Prostate gland (tissue), 2 donors: ENCODE data around the gene STAMBPL1. TPM values are rescaled to one million over a fixed set of nuclear protein-coding genes. Genes with fewer than 3 reads are reported as not detected.

Experiments used
- DNase-seq: peaks from one replicate; pipeline ENCODE4 v3.0.0-alpha.2; 2019; ENCODE audit warnings: low spot score
- H3K27ac ChIP-seq, 2 donors: fragments of 200-600 bp; sonication (generic); 2 replicates each; pipeline ENCODE4 v1.5.1; 2017 to 2019
- H3K27me3 ChIP-seq: fragments of 200-600 bp; sonication (generic); replicated peaks from 2 replicates; pipeline ENCODE4 v1.5.1; 2019; ENCODE audit not compliant: insufficient read depth
- H3K36me3 ChIP-seq, 2 donors: fragments of 200-600 bp; sonication (generic); 1 replicate in 1 of 2; 2 replicates in 1 of 2; pipeline versions ENCODE4 v1.5.1 to v1.8.1; 2017 to 2019
- H3K4me1 ChIP-seq: fragments of 200-600 bp; sonication (generic); replicated peaks from 2 replicates; pipeline ENCODE4 v1.5.1; 2019
- H3K4me3 ChIP-seq, 2 donors: fragments of 200-600 bp; sonication (generic); 2 replicates each; pipeline ENCODE4 v1.5.1; 2017 to 2019
- H3K9me3 ChIP-seq: fragments of 200-600 bp; sonication (generic); 2 replicates; pipeline ENCODE4 v1.5.1; 2017
- CTCF ChIP-seq, 4 experiments: fragments of 200-600 bp in 2 of 4; fragments of 450-650 bp in 2 of 4; sonication (generic) in 2 of 4; IDR thresholded peaks; 1 replicate in 3 of 4; 2 replicates in 1 of 4; pipeline ENCODE4 v1.5.1; 2016 to 2019; ENCODE audit warnings: antibody characterized with exemption in 4 of 4, mild to moderate bottlenecking in 2 of 4, moderate library complexity in 2 of 4
- POLR2A ChIP-seq: fragments of 450-650 bp; IDR thresholded peaks from one replicate; pipeline ENCODE4 v1.6.1; 2016; ENCODE audit warnings: antibody characterized with exemption, mild to moderate bottlenecking
- POLR2AphosphoS5 ChIP-seq: sonication (generic); formaldehyde crosslinking; IDR thresholded peaks from one replicate; pipeline ENCODE4 v1.6.1; 2017; ENCODE audit warnings: antibody characterized with exemption
- WGBS: methylation state at CpG from one replicate; pipeline ENCODE4 v1.1.5; 2018; 5-methylcytosine and 5-hydroxymethylcytosine counted together
- intact Hi-C: fragments of 100-400 bp; cut with DNase I; formaldehyde crosslinking; loops from one replicate; pipeline ENCODE4 v1.14.2; 2022
- total RNA-seq, 2 donors: library from RNA; depleted of rRNA; stranded (reverse); fragments of >200 nt; gene quantifications; one replicate each; pipeline ENCODE4 v1.1.0, GENCODE V29; 2016

Gene STAMBPL1
- total RNA-seq, 2 donors from 2014 or later: 3.6 to 5.8 TPM

GRCh38 chr10:88848499-88848898, 31.5 kb upstream of the STAMBPL1 start:
- H3K36me3 ChIP-seq: no peaks in the 10 kb centered on the region
- TF ChIP-seq CTCF (IDR thresholded peaks at IDR 0.05) (no peak), POLR2A (no peak), POLR2AphosphoS5 (no peak)
- H3K27ac ChIP-seq: no peak overlapping the region
- H3K27me3 ChIP-seq: no peaks in the 10 kb centered on the region
- H3K9me3 ChIP-seq: no peaks in the 10 kb centered on the region
- WGBS: 12% methylated on average over 1 of the region's 1 CpG
- no peak overlapping the region for H3K4me3 ChIP-seq
- peaks cover 2% of the 10 kb centered on the region for H3K4me1 ChIP-seq
- intact Hi-C loops: no loop called here
- DNase-seq: no peak

- no peak for DNase-seq
- whole genome bisulfite sequencing: 75% methylated on average over 1 of the region's 1 CpG
- Histone ChIP-seq H3K36me3 (no peaks in the 10 kb centered on the region), H3K4me3 (no peak overlapping the region), H3K4me1 (peaks cover 2% of the 10 kb centered on the region), H3K27me3 (no peaks in the 10 kb centered on the region), H3K9me3 (no peaks in the 10 kb centered on the region), H3K27ac (no peak overlapping the region)
- TF ChIP-seq CTCF (IDR thresholded peaks at IDR 0.05) (no peak), POLR2A (no peak), POLR2AphosphoS5 (no peak)
- intact Hi-C loops: no loop called here
These were observed 30.8 kb upstream of the STAMBPL1 start for GRCh38 chr10:88849234-88849633.

- no peaks in the 10 kb centered on the region for H3K36me3 ChIP-seq
- intact Hi-C loops: no loop called here
- H3K4me1 ChIP-seq: peaks cover 2% of the 10 kb centered on the region
- no peak for DNase-seq
- H3K27ac ChIP-seq: no peak overlapping the region
- H3K27me3 ChIP-seq: no peaks in the 10 kb centered on the region
- no peak overlapping the region for H3K4me3 ChIP-seq
- no peaks in the 10 kb centered on the region for H3K9me3 ChIP-seq
- no peak for TF ChIP-seq POLR2A
- WGBS: 43% methylated on average over 1 of the region's 1 CpG
These were observed 29.3 kb upstream of the STAMBPL1 start for GRCh38 chr10:88850712-88851111.

- intact Hi-C loops: no loop called here
- H3K4me3 ChIP-seq: no peak within 1 kb of the TSS
- 43% methylated on average over 5 of the region's 5 CpGs for WGBS
- peak within 1 kb of the TSS; percentile 35 to 49 for H3K27ac ChIP-seq
- no peaks in the 10 kb centered on the region for H3K9me3 ChIP-seq
- H3K36me3 ChIP-seq: no peaks in the 10 kb centered on the region
- DNase-seq: peak; percentile 93
- peaks cover 2% of the 10 kb centered on the region for H3K4me1 ChIP-seq
- H3K27me3 ChIP-seq: no peaks in the 10 kb centered on the region
- no peak for TF ChIP-seq POLR2A
- peak; percentile 96 for TF ChIP-seq POLR2AphosphoS5
These were observed 28.3 kb upstream of the STAMBPL1 start, which contains the start of gene ANKRD22 for GRCh38 chr10:88851706-88852105. TSS of gene ANKRD22 (minus strand) at chr10:88851844. CDS start at chr10:88851607, 237 bp downstream.

GRCh38 chr10:88852327-88852726, 27.7 kb upstream of the STAMBPL1 start:
- WGBS: 48% methylated on average over 4 of the region's 4 CpGs

GRCh38 chr10:88853155-88853881, 26.7 kb upstream of the STAMBPL1 start:
- Histone ChIP-seq H3K27me3 (no peaks in the 10 kb centered on the region), H3K9me3 (no peaks in the 10 kb centered on the region), H3K4me1 (peaks cover 2% of the 10 kb centered on the region), H3K36me3 (no peaks in the 10 kb centered on the region), H3K27ac (no peak overlapping the region), H3K4me3 (no peak overlapping the region)
- 78% methylated on average over 4 of the region's 4 CpGs for WGBS
- no peak for TF ChIP-seq CTCF (IDR thresholded peaks at IDR 0.05)
- TF ChIP-seq POLR2A: no peak
- no peak for TF ChIP-seq POLR2AphosphoS5
- no peak for DNase-seq
- intact Hi-C loops: no loop called here

More at GRCh38 chr10:88852327-88852726, 27.7 kb upstream of the STAMBPL1 start:
- Histone ChIP-seq H3K4me3 (no peak overlapping the region), H3K27me3 (no peaks in the 10 kb centered on the region), H3K9me3 (no peaks in the 10 kb centered on the region), H3K27ac (peak overlapping the region; percentile 35 to 49), H3K36me3 (no peaks in the 10 kb centered on the region), H3K4me1 (peaks cover 2% of the 10 kb centered on the region)
- DNase-seq: no peak
- intact Hi-C loops: no loop called here
- no peak for TF ChIP-seq POLR2A
